Osteocyte (in vitro differentiated cells): Measurements from ENCODE around the gene ARID2. TPM values are rescaled to one million over a fixed set of nuclear protein-coding genes. Genes with fewer than 3 reads are reported as not detected.

Experiments used
- DNase-seq: peaks from one replicate; pipeline ENCODE4 v3.0.0; 2021; ENCODE audit warnings: mixed read lengths; ENCODE audit not compliant: unreplicated experiment; ENCODE audit errors: extremely low spot score
- H3K27ac Mint-ChIP-seq: one replicate; pipeline ENCODE4 v1.8.0; 2021; ENCODE audit warnings: mild to moderate bottlenecking, mixed read lengths; ENCODE audit not compliant: unreplicated experiment
- H3K27me3 Mint-ChIP-seq: one replicate; pipeline ENCODE4 v1.8.0; 2021; ENCODE audit warnings: mixed read lengths; ENCODE audit not compliant: unreplicated experiment
- H3K36me3 Mint-ChIP-seq: one replicate; pipeline ENCODE4 v1.8.0; 2021; ENCODE audit warnings: mixed read lengths; ENCODE audit not compliant: unreplicated experiment
- H3K4me1 Mint-ChIP-seq: one replicate; pipeline ENCODE4 v1.8.0; 2021; ENCODE audit warnings: mixed read lengths; ENCODE audit not compliant: unreplicated experiment
- H3K4me3 Mint-ChIP-seq: one replicate; pipeline ENCODE4 v1.8.0; 2021; ENCODE audit warnings: mild to moderate bottlenecking, moderate library complexity, mixed read lengths; ENCODE audit not compliant: unreplicated experiment
- H3K9me3 Mint-ChIP-seq: one replicate; pipeline ENCODE4 v1.8.0; 2021; ENCODE audit warnings: mixed read lengths; ENCODE audit not compliant: unreplicated experiment
- CTCF ChIP-seq: fragments of 200-600 bp; sonication (generic); IDR thresholded peaks from 2 replicates; pipeline ENCODE4 v1.5.0; 2021; ENCODE audit warnings: antibody characterized with exemption, mild to moderate bottlenecking, moderate library complexity
- total RNA-seq: library from RNA; stranded (reverse); gene quantifications from 2 replicates; pipeline ENCODE4 v1.2.1, GENCODE V29; 2021

The ARID2 gene
- total RNA-seq, 1 donor from 2014 or later = 38.1 TPM

- TF ChIP-seq CTCF = no peak
- Mint-ChIP-seq H3K27ac (no peak overlapping the region), H3K27me3 (no peaks in the 10 kb centered on the region), H3K4me1 (no peaks in the 10 kb centered on the region), H3K9me3 (peaks cover 16% of the 10 kb centered on the region), H3K36me3 (peaks cover 38% of the 10 kb centered on the region), H3K4me3 (no peak overlapping the region)
- DNase-seq = no peak
Measured at GRCh38 chr12:45831590-45831989, 102.1 kb downstream of the ARID2 start.

GRCh38 chr12:45833401-45833800 is 103.9 kb downstream of the ARID2 start:
- H3K4me3 Mint-ChIP-seq = no peak overlapping the region
- no peaks in the 10 kb centered on the region for H3K27me3 Mint-ChIP-seq

DNA sequence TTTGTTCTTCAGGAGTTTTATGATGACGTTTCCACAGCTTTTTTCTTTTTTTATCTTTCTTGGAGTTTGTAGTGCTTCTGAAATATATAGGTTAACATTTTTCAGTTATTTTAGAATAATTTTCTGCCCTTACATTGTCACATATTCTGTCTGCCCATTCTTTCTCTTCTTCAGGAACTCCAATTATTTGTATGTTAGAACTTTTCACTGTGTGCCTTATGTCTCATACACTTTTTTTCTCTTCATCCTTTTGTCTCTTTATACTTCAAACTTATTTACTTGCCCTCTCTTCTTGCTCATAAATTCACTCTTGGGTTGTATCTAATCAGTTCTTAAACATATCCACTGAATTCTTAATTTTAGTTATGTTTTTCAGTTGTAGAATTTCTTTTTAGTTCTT is 105.3 kb downstream of the ARID2 start:
- TF ChIP-seq CTCF = no peak
- Mint-ChIP-seq H3K4me1 (no peaks in the 10 kb centered on the region), H3K4me3 (no peak overlapping the region), H3K27me3 (no peaks in the 10 kb centered on the region), H3K36me3 (peaks cover 38% of the 10 kb centered on the region), H3K27ac (no peak overlapping the region), H3K9me3 (peaks cover 16% of the 10 kb centered on the region)
- no peak for DNase-seq

More at GRCh38 chr12:45833401-45833800, 103.9 kb downstream of the ARID2 start:
- Mint-ChIP-seq H3K36me3 (peaks cover 33% of the 10 kb centered on the region), H3K27ac (no peak overlapping the region), H3K9me3 (peaks cover 16% of the 10 kb centered on the region), H3K4me1 (no peaks in the 10 kb centered on the region)
- no peak for TF ChIP-seq CTCF
- DNase-seq = no peak

GRCh38 chr12:45839917-45840316 is 110.4 kb downstream of the ARID2 start:
- Mint-ChIP-seq H3K27me3 (no peaks in the 10 kb centered on the region), H3K27ac (peak overlapping the region; percentile 19), H3K9me3 (peaks cover 2% of the 10 kb centered on the region), H3K36me3 (peaks cover 33% of the 10 kb centered on the region), H3K4me3 (no peak overlapping the region), H3K4me1 (no peaks in the 10 kb centered on the region)
- no peak for TF ChIP-seq CTCF
- no peak for DNase-seq

DNA sequence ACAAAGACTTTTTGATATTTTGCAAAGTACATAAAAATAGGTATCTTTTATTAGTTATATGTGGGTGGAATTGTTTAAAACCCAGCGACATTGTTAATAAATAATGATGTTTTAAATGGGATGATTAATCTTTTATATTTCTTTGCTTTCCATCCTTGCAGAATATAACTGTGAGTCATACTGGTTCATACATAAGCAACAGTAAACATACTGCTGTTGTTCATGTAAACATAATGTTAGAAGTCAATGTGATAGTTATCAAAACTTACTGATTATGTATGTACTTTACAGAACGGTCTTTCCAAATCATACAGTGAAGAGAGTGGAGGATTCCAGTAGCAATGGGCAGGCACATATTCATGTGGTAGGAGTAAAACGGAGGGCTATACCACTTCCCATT is 119.8 kb downstream of the ARID2 start:
- peaks cover 53% of the 10 kb centered on the region for H3K36me3 Mint-ChIP-seq
- no peak overlapping the region for H3K4me3 Mint-ChIP-seq
- H3K9me3 Mint-ChIP-seq = no peaks in the 10 kb centered on the region
- no peak for TF ChIP-seq CTCF
- H3K27me3 Mint-ChIP-seq = no peaks in the 10 kb centered on the region
- H3K27ac Mint-ChIP-seq = no peak overlapping the region
- DNase-seq = no peak
- H3K4me1 Mint-ChIP-seq = no peaks in the 10 kb centered on the region
